Stimulated activated CD4-positive, alpha-beta T cell treated with anti-CD3 and anti-CD28 coated beads, Interleukin-12 subunit alpha, Interleukin-12 subunit beta, amount 100 ng/mL, for 4 hours (primary cell): ENCODE data around the gene LRRC26.
A peak's percentile ranks its signal among the peaks of the same experiment; 100 is the strongest.

Source experiments
- DNase-seq: peaks from one replicate; pipeline ENCODE4 v3.0.0-alpha.2; 2020

LRRC26 gene

GRCh38 chr9:137199411-137200121, 29.7 kb upstream of the LRRC26 start:
- DNase-seq = no peak

- DNase-seq = no peak
These were observed 29.0 kb upstream of the LRRC26 start for GRCh38 chr9:137198902-137199283.

DNA sequence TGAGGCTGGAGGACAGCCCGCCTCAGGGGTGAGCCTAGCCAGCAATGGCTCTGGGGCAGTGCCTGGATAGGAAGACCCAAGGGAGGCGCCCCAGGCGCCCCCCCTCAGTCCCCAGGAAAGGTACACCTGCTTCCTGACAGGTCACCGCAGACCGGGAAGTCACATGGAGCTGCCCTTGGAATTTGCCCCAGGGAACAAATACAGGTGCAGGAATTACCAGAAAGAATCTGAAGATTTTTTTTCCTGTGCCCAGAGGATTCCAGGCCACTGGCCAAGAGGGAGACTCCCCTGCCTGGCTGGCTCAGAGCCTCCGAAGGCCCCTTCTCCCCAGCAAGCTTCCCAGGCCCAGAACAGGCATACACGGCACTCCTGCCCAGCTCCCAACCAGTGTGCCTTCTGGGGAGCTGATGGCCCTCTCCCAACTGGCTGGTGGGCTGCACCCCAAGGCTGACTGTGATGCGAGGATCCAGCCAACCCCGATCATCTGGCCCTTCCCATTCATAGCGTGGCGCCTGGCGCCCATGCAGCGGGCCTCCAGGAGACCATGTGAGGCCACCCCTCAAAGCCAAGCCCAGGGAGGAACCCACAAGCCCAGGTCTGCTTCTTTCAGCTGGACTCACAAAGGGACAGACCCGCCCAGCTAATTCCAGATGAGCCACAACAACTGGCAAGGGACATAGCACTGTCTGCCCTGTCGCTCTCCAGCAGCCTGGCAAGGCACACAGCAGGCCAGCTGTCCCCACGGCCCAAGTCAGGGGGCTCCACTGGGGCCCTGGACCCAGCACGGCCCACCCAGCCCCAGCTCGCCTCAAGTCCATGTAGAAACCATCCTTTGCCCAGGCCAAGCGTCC, 28.4 kb upstream of the LRRC26 start:
- DNase-seq = no peak

GRCh38 chr9:137195525-137196220, 25.8 kb upstream of the LRRC26 start:
- DNase-seq = no peak

GRCh38 chr9:137194909-137195308, 25.1 kb upstream of the LRRC26 start:
- no peak for DNase-seq

DNA sequence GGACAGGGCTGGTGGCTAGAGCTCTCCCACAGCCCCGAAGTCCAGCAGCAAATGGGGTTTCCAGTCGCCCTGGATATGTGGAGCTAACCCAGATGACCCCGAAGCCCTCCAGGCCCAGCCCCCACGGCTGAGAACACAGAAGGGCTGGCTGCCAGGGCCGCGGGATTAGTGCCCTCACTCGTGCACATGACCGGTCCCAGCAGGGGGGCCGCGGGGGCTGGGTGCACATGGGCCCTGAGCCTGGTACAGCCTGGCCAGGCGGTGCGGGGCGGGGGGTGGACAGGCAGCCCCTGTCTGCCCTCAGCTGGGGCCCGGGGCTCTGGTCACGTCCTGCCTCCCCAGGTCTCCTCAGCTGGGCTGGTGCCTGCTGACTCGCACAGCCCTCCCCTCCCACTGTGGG, 24.5 kb upstream of the LRRC26 start:
- DNase-seq = no peak

- no peak for DNase-seq
These were observed 23.9 kb upstream of the LRRC26 start for GRCh38 chr9:137193771-137194170.

DNA sequence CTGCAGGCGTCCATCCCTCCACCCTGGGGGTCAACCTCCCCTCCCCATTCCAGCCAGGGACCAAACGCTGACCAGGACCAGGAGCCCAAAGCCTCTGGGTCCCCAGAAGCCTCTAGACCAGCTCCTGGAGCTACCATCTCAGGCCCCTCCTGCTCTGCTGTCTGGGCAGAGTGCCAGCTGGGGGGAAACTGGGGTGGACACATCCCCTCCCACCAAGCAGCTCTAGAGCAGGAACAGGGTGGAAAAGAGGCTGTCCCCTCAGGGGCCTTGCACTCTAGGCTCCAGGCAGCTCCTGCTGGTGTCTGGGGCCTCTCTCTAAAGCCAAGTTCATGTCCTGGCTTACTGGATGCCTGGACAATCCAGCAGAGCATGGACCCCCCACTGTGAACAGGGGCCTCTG, 23.0 kb upstream of the LRRC26 start:
- DNase-seq = no peak

DNA sequence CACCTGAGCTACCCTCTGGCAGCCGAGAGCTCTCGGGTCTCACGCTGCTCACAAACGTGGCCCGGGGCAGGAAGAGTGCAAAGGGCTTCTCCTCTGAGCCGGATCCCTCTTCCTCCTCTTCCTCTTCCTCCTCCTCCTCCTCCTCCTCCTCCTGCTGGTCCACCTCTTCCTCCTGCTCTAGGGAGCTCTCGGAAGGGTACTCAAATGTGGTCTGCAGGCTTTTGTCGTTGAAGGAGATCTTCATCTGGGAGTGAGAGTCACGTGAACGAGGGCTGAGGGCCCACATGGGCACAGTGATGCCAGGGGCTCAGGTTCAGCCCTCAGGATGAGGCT, 22.6 kb upstream of the LRRC26 start:
- DNase-seq = no peak

DNA sequence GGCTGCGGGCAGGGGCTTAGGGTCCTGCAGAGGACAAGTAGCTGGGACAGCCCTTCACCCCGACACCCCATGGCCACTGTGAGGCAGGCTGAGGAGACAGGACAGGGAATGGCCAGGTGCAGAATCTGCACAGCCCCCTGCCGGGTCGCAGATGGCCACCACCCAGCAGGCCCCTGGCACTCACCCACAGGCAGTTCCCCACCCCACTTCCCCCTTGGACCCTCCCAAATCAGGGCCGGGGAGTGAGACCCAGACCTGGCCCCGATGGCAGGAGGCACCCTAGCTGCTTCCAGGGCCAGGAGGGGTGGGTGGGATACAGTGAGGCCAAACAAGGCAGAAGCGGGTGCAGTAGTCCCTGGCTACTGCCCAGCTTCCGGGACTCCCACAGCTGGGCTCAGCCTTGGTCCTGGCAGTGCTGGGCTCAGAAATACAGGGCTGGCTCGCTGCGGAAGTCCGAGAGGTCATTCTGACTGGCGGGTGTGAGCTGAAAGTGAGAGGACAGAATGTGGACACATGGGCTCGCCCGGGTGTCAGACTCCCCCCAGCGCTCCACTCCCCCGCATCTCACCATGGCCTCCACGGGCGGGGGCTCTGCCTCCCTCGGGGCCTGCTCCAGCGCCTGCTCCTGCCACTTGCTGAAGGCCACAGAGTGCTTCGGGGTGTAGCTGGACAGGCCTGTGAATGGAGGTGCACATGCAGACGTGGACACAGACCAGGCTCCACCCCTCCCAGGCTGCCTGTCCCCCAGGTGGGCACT, 22.0 kb upstream of the LRRC26 start:
- DNase-seq = no peak

DNA sequence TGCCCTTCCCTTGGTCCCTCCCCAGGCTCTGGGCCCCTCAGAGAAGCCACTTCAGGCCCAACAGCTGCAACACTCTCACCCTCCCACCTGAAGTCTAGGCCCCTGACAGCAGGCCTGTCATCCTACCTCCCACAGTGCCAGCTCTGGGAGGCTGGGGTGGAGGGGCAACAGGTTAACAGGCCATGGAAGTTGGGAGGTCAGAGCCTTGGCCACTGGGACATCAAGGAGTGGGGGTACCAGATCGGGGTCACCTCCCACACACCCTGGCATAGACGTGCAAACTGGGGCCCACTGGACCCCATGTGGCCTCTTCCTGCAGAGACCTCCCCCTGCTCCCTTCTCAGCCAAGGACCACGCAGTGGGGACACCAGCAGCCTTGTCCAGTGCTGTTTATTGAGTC, 21.4 kb upstream of the LRRC26 start:
- DNase-seq = no peak

DNA sequence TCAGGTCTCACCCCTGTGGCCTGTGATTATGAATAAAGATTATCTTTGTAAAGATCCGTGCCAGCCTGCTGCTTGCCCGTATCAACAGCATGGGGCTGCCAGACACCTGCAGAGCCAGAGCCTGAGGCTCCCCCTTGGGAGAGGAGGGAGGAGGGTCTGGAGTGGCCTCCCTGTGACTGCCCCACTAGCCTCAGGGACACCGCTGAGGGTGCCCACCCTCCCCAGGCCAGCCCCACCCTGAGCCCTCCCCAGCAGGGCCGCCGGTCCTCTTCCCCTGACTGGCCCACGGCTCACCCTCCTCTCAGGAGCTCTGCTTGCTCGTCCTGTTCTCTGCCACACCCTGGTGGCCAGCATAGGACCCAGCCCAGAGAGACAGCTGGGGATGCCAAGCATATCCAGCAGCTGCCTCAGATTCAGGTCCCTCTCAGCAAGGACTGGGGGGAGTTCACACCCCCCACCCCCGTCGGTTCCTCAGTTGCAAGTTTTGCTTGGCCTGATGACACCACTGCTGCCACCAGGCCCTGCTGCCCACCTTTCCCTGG, 20.5 kb upstream of the LRRC26 start:
- DNase-seq = no peak

DNA sequence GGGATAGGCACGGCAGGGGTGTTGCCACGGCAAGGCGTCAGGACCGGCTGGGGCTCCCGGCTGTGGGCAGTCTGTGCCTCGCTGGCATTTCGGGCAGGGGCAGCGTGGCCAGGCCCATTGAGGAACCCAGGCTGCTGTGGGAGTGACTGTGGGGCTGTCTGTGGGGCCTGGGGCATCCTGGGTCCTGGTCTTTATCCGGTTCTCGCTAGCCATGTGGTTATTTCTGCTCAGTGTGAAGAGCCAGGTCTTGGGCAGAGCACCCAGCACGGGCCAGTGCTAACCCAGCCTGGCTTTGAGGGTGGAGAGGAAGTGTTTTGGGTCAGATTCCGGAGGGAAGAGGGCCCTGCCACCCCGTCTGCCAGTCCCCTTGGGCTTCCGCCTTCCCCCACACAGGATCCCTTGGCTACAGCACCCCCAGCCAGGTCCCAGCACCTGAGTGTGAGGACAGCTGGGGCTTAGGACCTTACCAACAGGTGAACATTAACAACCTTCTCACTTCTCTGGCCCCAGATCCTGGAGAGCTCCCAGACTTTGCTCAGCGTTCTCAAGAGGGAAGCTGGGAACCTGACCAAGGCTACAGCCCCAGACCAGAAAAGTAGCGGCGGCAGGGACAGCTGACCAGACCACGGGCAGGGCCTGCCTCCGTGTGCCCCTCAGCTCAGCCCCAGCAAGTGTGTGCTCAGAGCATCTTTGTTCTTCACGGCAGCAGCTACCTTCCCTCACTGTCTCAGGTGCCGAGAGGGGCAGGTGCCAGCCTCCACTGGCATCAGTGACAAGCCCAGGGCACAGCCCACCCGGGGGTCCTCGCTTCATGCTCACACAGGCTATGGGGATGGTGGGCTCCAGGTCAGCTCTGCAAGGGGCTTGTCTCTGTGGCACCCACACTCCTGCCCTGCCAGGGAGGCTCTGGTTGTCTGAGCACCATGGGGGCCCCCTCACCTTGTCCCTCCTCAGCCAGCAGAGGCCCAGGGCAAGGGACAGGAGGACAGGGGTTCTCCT, 19.7 kb upstream of the LRRC26 start:
- DNase-seq = no peak

- peak; percentile 94 for DNase-seq
These were observed 18.8 kb upstream of the LRRC26 start, which contains the start of the genes ANAPC2 and SSNA1 for GRCh38 chr9:137188490-137189296. Gene ANAPC2, minus strand, starts transcription at chr9:137188560. Its CDS starts 28 bp downstream, at chr9:137188532. Gene SSNA1, plus strand, starts transcription at chr9:137188676. Its CDS starts 51 bp downstream, at chr9:137188727.

DNA sequence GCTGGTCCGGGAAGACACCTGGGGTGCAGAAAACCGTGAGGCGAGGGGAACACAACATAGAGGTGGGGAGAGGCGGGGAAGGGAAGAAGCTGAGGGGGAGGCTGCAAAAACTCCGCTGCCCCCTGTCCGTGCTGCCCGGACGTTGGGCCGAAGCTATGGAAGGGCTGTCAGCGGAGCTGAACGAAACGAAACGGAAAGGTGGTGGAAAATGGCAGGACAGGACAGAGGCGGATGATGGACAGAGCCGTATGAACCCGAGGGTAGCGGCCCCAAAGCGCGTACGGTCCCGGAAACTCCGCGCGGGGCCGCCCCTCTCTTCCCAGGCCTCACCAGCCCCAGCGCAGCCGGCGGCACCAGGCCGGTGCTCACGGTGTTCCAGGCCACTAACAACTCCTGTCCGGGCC, 18.2 kb upstream of the LRRC26 start:
- no peak for DNase-seq

DNA sequence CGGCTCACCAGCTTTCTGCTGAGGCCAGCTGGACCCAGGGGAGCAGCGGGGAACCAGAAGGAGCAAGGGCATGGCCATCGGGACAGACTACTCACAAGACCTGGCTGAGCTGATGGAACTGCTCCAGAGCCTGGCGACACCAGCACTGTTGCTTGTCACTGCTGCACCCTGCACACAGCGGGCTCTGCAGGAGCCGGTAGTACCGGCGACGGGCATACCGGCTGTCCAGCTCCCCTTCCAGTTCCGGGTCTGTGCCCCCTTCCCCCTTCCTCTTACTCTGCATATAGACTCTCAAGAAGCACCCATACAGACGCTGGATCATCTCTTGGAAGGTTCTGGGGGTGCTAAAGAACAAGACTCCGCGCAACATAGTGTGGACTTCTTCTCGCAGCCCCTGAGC, 17.5 kb upstream of the LRRC26 start:
- no peak for DNase-seq

GRCh38 chr9:137186385-137186784, 16.5 kb upstream of the LRRC26 start:
- no peak for DNase-seq

DNA sequence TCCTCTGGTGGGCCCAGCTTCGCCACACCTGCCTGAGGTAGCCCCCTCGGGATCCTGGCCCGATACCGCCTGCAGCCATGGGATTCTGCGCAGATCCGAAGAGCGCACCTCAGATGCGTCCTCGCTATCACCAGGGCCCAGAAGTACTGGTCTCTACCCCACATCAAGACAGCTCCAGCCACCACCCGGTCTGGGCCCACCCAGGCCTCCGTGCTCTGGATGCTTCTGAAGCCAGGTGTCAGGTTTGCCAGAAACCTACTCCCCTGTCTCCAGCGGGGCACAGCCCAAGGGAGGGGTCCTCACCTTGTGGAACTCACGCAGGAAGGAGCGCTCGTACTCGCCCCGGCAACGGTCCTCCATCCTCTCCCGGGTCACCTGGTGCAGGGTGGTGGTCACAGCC, 16.1 kb upstream of the LRRC26 start:
- no peak for DNase-seq

GRCh38 chr9:137184881-137185660, 15.2 kb upstream of the LRRC26 start:
- DNase-seq = no peak
